CD14-positive monocyte (primary cell): Measurements from ENCODE around the gene AFF3. TPM values are rescaled to one million over a fixed set of nuclear protein-coding genes. Genes with fewer than 3 reads are reported as not detected.

ENCODE experiments used
- DNase-seq, 3 donors: peaks; one replicate each; pipeline ENCODE4 v3.0.0-alpha.2; 2011 to 2022
- H2AFZ ChIP-seq: 2 replicates; pipeline ENCODE4 v1.6.0; 2012; ENCODE audit warnings: mild to moderate bottlenecking, low read depth, low read length, inconsistent platforms; ENCODE audit not compliant: insufficient read depth, poor library complexity, severe bottlenecking
- H3K27ac ChIP-seq, 2 donors: 1 replicate in 1 of 2; 2 replicates in 1 of 2; pipeline ENCODE4 v1.5.1; 2012 to 2013; ENCODE audit warnings: low read length in 2 of 2, control low read depth in 1 of 2, inconsistent platforms in 1 of 2, low read depth in 1 of 2, mild to moderate bottlenecking in 1 of 2
- H3K27me3 ChIP-seq, 2 donors: one replicate each; pipeline versions ENCODE4 v1.6.0 to v1.6.1; 2011 to 2013; ENCODE audit warnings: low read length in 2 of 2; ENCODE audit not compliant: control insufficient read depth in 2 of 2, insufficient read depth in 2 of 2
- H3K36me3 ChIP-seq, 2 donors: replicated peaks in 1 of 2; 1 replicate in 1 of 2; 2 replicates in 1 of 2; pipeline versions ENCODE4 v1.5.1 to v1.6.1; 2012 to 2013; ENCODE audit warnings: low read length in 2 of 2, control low read depth in 1 of 2, inconsistent platforms in 1 of 2, mild to moderate bottlenecking in 1 of 2; ENCODE audit not compliant: insufficient read depth in 2 of 2, control insufficient read depth in 1 of 2
- H3K4me1 ChIP-seq, 2 donors: 1 replicate in 1 of 2; 2 replicates in 1 of 2; pipeline versions ENCODE4 v1.5.1 to v1.6.1; 2012 to 2013; ENCODE audit warnings: low read length in 2 of 2, control low read depth in 1 of 2, inconsistent platforms in 1 of 2, mild to moderate bottlenecking in 1 of 2, moderate library complexity in 1 of 2; ENCODE audit not compliant: insufficient read depth in 2 of 2, control insufficient read depth in 1 of 2
- H3K4me2 ChIP-seq: replicated peaks from 2 replicates; pipeline ENCODE3; 2012; ENCODE audit warnings: low read length, moderate library complexity, mild to moderate bottlenecking; ENCODE audit not compliant: poor library complexity, severe bottlenecking; ENCODE audit errors: extremely low read depth
- H3K4me3 ChIP-seq, 3 experiments: fragments of 200-600 bp in 1 of 3; sonication (generic) in 1 of 3; replicated peaks in 1 of 3; 1 replicate in 2 of 3; 2 replicates in 1 of 3; pipeline ENCODE4 v1.5.1; 2011 to 2013; ENCODE audit warnings: low read length in 3 of 3, mild to moderate bottlenecking in 3 of 3, control low read depth in 2 of 3, low read depth in 2 of 3, inconsistent platforms in 1 of 3, moderate library complexity in 1 of 3
- H3K79me2 ChIP-seq: 2 replicates; pipeline ENCODE4 v1.6.0; 2012; ENCODE audit warnings: mild to moderate bottlenecking, control low read depth, inconsistent platforms, low read length, moderate library complexity; ENCODE audit not compliant: insufficient read depth
- H3K9ac ChIP-seq: 2 replicates; pipeline ENCODE4 v1.6.0; 2017; ENCODE audit warnings: low read length, mild to moderate bottlenecking; ENCODE audit not compliant: insufficient read depth, poor library complexity, severe bottlenecking
- H3K9me3 ChIP-seq, 2 donors: replicated peaks in 1 of 2; 1 replicate in 1 of 2; 2 replicates in 1 of 2; pipeline versions ENCODE4 v1.5.1 to v1.6.1; 2012 to 2013; ENCODE audit warnings: low read length in 2 of 2, control low read depth in 1 of 2; ENCODE audit not compliant: control insufficient read depth in 1 of 2, insufficient read depth in 1 of 2
- H4K20me1 ChIP-seq: 2 replicates; pipeline ENCODE4 v1.6.0; 2012; ENCODE audit warnings: mild to moderate bottlenecking, low read length, control low read depth, moderate library complexity; ENCODE audit not compliant: insufficient read depth
- H3K27ac Mint-ChIP-seq, 7 donors: one replicate each; pipeline ENCODE4 v1.8.0; 2020; ENCODE audit warnings: mild to moderate bottlenecking in 7 of 7, mixed read lengths in 7 of 7, moderate library complexity in 6 of 7, inconsistent platforms in 2 of 7
- H3K27me3 Mint-ChIP-seq, 3 donors: one replicate each; pipeline ENCODE4 v1.8.0; 2021 to 2022; ENCODE audit warnings: low read depth in 3 of 3, mild to moderate bottlenecking in 3 of 3, mixed read lengths in 3 of 3, moderate library complexity in 3 of 3, inconsistent platforms in 1 of 3
- H3K36me3 Mint-ChIP-seq, 2 donors: one replicate each; pipeline ENCODE4 v1.8.0; 2020; ENCODE audit warnings: mixed read lengths in 2 of 2, inconsistent platforms in 1 of 2, mild to moderate bottlenecking in 1 of 2
- H3K4me1 Mint-ChIP-seq: one replicate; pipeline ENCODE4 v1.8.0; 2020; ENCODE audit warnings: mild to moderate bottlenecking, mixed read lengths
- H3K4me3 Mint-ChIP-seq, 2 donors: one replicate each; pipeline ENCODE4 v1.8.0; 2020; ENCODE audit warnings: mild to moderate bottlenecking in 2 of 2, mixed read lengths in 2 of 2, moderate library complexity in 1 of 2
- H3K9me3 Mint-ChIP-seq, 7 donors: one replicate each; pipeline ENCODE4 v1.8.0; 2020 to 2022; ENCODE audit warnings: mixed read lengths in 7 of 7, mild to moderate bottlenecking in 6 of 7, moderate library complexity in 6 of 7, inconsistent platforms in 2 of 7
- CTCF ChIP-seq: fragments of 200-600 bp; IDR thresholded peaks from one replicate; pipeline ENCODE4 v1.8.0; 2022; ENCODE audit warnings: antibody characterized with exemption, mild to moderate bottlenecking
- WGBS: methylation state at CpG from one replicate; pipeline ENCODE4 v1.1.5; 2013; ENCODE audit warnings: missing lambda C conversion rate; ENCODE audit not compliant: insufficient coverage; 5-methylcytosine and 5-hydroxymethylcytosine counted together
- intact Hi-C, 2 donors: fragments of 100-400 bp; cut with micrococcal nuclease; formaldehyde crosslinking; loops; one replicate each; pipeline versions ENCODE4 v1.15.0 to v1.15.1; 2023
- polyA plus RNA-seq, 3 donors: library from polyadenylated mRNA; depleted of rRNA in 1 of 3; unstranded in 2 of 3; stranded (reverse) in 1 of 3; fragments of 300-500 nt in 2 of 3; fragments of >200 nt in 1 of 3; fragmentation: Illumina TruSeq in 2 of 3; gene quantifications; 1 replicate in 2 of 3; 2 replicates in 1 of 3; pipeline ENCODE4 v1.2.3, GENCODE V29; 2012 to 2021

Gene AFF3
- polyA plus RNA-seq, 3 donors: 0.17 to 4.1 (median 0.49) TPM

GRCh38 chr2:99878581-99879350 lies 263.6 kb downstream of the AFF3 start:
- WGBS: 100% methylated on average over 1 of the region's 5 CpGs
- Histone ChIP-seq H2AFZ (no peak overlapping the region), H3K9me3 (no peaks in the 10 kb centered on the region), H3K36me3 (no peaks in the 10 kb centered on the region), H4K20me1 (no peaks in the 10 kb centered on the region), H3K4me1 (peaks cover 22 to 26% of the 10 kb centered on the region in 2 donors), H3K4me3 (no peak overlapping the region), H3K27me3 (no peaks in the 10 kb centered on the region), H3K27ac (no peak overlapping the region), H3K4me2 (no peak overlapping the region), H3K9ac (no peak overlapping the region), H3K79me2 (no peaks in the 10 kb centered on the region)
- no peak for TF ChIP-seq CTCF
- intact Hi-C loops: no loop called here
- peaks cover 0 to 4% (median 0%) of the 10 kb centered on the region in 7 donors for H3K9me3 Mint-ChIP-seq
- DNase-seq: peak in 1 of 3 donors; percentile 22
- peaks cover 2 to 4% (median 3%) of the 10 kb centered on the region in 3 donors for H3K27me3 Mint-ChIP-seq
- no peak overlapping the region for H3K4me3 Mint-ChIP-seq
- peaks cover 30% of the 10 kb centered on the region for H3K4me1 Mint-ChIP-seq
- H3K36me3 Mint-ChIP-seq: peaks cover 5 to 9% of the 10 kb centered on the region in 2 donors
- no peak overlapping the region for H3K27ac Mint-ChIP-seq

GRCh38 chr2:99877963-99878362 lies 264.4 kb downstream of the AFF3 start:
- Histone ChIP-seq H3K36me3 (no peaks in the 10 kb centered on the region), H3K4me1 (peaks cover 22 to 26% of the 10 kb centered on the region in 2 donors), H4K20me1 (no peaks in the 10 kb centered on the region), H2AFZ (no peak overlapping the region), H3K27me3 (no peaks in the 10 kb centered on the region), H3K27ac (no peak overlapping the region), H3K79me2 (no peaks in the 10 kb centered on the region), H3K4me3 (no peak overlapping the region), H3K9ac (no peak overlapping the region), H3K9me3 (no peaks in the 10 kb centered on the region), H3K4me2 (peak overlapping the region; percentile 50)
- peak overlapping the region in 1 of 7 donors; percentile 24 for H3K27ac Mint-ChIP-seq
- peaks cover 7 to 9% of the 10 kb centered on the region in 2 donors for H3K36me3 Mint-ChIP-seq
- H3K4me1 Mint-ChIP-seq: peaks cover 24% of the 10 kb centered on the region
- no peak for TF ChIP-seq CTCF
- peaks cover 2 to 4% (median 3%) of the 10 kb centered on the region in 3 donors for H3K27me3 Mint-ChIP-seq
- peak; percentile 45 to 70 (median 67) for DNase-seq
- intact Hi-C loops: no loop called here
- WGBS: 0% methylated on average over 3 of the region's 4 CpGs
- H3K9me3 Mint-ChIP-seq: peaks cover 0 to 4% (median 0%) of the 10 kb centered on the region in 7 donors
- peak overlapping the region in 1 of 2 donors; percentile 23 for H3K4me3 Mint-ChIP-seq
